Measurements from ENCODE around the gene RAPGEF2. TPM values are rescaled to one million over a fixed set of nuclear protein-coding genes. Genes with fewer than 3 reads are reported as not detected.

RAPGEF2 gene
- total and polyA plus RNA-seq, 2 experiments from 2014 or later, result 10.2 to 63.1 TPM

DNA sequence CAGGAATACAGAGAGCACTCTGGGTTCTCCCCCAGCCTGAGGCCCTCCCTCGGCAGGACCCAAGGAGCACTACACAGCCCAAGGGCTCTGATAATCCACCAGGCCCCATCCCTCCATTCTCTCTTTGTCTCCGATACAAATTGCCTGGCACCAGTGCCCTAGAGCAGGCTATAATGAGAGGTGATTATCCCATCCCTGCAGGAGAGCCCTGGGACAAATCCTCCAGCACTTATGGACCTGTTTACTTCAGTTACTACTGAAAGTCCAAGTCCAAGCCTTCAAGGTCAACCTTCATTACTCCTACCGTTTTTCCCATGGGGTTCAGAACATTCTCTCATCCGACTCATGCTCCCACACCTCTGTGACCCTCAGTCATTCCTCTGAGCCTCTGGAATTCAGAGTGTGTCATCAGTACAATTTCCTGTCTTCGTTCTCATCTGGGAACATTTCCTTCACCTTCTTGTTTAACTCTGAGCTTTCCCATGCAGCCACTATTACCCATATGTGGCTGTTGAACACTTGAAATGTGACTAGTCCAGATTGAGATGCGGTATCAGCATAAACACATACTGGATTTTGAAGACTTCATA lies 299.0 kb downstream of the RAPGEF2 start (continued):
- TF ChIP-seq, protein P1, sequence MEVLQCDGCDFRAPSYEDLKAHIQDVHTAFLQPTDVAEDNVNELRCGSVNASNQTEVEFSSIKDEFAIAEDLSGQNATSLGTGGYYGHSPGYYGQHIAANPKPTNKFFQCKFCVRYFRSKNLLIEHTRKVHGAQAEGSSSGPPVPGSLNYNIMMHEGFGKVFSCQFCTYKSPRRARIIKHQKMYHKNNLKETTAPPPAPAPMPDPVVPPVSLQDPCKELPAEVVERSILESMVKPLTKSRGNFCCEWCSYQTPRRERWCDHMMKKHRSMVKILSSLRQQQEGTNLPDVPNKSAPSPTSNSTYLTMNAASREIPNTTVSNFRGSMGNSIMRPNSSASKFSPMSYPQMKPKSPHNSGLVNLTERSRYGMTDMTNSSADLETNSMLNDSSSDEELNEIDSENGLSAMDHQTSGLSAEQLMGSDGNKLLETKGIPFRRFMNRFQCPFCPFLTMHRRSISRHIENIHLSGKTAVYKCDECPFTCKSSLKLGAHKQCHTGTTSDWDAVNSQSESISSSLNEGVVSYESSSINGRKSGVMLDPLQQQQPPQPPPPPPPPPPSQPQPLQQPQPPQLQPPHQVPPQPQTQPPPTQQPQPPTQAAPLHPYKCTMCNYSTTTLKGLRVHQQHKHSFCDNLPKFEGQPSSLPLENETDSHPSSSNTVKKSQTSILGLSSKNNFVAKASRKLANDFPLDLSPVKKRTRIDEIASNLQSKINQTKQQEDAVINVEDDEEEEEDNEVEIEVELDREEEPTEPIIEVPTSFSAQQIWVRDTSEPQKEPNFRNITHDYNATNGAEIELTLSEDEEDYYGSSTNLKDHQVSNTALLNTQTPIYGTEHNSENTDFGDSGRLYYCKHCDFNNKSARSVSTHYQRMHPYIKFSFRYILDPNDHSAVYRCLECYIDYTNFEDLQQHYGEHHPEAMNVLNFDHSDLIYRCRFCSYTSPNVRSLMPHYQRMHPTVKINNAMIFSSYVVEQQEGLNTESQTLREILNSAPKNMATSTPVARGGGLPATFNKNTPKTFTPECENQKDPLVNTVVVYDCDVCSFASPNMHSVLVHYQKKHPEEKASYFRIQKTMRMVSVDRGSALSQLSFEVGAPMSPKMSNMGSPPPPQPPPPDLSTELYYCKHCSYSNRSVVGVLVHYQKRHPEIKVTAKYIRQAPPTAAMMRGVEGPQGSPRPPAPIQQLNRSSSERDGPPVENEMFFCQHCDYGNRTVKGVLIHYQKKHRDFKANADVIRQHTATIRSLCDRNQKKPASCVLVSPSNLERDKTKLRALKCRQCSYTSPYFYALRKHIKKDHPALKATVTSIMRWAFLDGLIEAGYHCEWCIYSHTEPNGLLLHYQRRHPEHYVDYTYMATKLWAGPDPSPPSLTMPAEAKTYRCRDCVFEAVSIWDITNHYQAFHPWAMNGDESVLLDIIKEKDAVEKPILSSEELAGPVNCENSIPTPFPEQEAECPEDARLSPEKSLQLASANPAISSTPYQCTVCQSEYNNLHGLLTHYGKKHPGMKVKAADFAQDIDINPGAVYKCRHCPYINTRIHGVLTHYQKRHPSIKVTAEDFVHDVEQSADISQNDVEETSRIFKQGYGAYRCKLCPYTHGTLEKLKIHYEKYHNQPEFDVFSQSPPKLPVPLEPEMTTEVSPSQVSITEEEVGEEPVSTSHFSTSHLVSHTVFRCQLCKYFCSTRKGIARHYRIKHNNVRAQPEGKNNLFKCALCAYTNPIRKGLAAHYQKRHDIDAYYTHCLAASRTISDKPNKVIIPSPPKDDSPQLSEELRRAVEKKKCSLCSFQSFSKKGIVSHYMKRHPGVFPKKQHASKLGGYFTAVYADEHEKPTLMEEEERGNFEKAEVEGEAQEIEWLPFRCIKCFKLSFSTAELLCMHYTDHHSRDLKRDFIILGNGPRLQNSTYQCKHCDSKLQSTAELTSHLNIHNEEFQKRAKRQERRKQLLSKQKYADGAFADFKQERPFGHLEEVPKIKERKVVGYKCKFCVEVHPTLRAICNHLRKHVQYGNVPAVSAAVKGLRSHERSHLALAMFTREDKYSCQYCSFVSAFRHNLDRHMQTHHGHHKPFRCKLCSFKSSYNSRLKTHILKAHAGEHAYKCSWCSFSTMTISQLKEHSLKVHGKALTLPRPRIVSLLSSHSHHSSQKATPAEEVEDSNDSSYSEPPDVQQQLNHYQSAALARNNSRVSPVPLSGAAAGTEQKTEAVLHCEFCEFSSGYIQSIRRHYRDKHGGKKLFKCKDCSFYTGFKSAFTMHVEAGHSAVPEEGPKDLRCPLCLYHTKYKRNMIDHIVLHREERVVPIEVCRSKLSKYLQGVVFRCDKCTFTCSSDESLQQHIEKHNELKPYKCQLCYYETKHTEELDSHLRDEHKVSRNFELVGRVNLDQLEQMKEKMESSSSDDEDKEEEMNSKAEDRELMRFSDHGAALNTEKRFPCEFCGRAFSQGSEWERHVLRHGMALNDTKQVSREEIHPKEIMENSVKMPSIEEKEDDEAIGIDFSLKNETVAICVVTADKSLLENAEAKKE (CRISPR knock-in tag; IDR thresholded peaks at IDR 0.05), result no peak
- TF ChIP-seq POLR2AphosphoS5 (IDR thresholded peaks at IDR 0.05; ENCODE audit: low read depth) (no peak), STAT1 (IDR thresholded peaks at IDR 0.05; ENCODE audit: unreplicated experiment) (no peak)
- TF ChIP-seq, protein P2, sequence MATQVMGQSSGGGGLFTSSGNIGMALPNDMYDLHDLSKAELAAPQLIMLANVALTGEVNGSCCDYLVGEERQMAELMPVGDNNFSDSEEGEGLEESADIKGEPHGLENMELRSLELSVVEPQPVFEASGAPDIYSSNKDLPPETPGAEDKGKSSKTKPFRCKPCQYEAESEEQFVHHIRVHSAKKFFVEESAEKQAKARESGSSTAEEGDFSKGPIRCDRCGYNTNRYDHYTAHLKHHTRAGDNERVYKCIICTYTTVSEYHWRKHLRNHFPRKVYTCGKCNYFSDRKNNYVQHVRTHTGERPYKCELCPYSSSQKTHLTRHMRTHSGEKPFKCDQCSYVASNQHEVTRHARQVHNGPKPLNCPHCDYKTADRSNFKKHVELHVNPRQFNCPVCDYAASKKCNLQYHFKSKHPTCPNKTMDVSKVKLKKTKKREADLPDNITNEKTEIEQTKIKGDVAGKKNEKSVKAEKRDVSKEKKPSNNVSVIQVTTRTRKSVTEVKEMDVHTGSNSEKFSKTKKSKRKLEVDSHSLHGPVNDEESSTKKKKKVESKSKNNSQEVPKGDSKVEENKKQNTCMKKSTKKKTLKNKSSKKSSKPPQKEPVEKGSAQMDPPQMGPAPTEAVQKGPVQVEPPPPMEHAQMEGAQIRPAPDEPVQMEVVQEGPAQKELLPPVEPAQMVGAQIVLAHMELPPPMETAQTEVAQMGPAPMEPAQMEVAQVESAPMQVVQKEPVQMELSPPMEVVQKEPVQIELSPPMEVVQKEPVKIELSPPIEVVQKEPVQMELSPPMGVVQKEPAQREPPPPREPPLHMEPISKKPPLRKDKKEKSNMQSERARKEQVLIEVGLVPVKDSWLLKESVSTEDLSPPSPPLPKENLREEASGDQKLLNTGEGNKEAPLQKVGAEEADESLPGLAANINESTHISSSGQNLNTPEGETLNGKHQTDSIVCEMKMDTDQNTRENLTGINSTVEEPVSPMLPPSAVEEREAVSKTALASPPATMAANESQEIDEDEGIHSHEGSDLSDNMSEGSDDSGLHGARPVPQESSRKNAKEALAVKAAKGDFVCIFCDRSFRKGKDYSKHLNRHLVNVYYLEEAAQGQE (IDR thresholded peaks at IDR 0.05; ENCODE audit: unreplicated experiment), result no peak

Small RNA genes lying within 50 kb of the gene (microRNA-seq; reads per million reads assigned to microRNA genes)
- gene MIR3688-1 (not detected), gene MIR3688-2 (not detected)

Small RNA genes lying within 50 kb of the gene (small RNA-seq; reads per million reads assigned to genes)
- not detected for gene AC074344.1 (ENCODE audit: low replicate concordance)
- not detected for gene MIR3688-1 (ENCODE audit: low replicate concordance)
- not detected for gene RF00019 (ENCODE audit: low replicate concordance)
